GM19238 (cell line): ENCODE measurements around the gene SMARCA2.
A peak's percentile ranks its signal among the peaks of the same experiment; 100 is the strongest.

ENCODE experiments used
- DNase-seq: peaks from one replicate; pipeline ENCODE4 v3.0.0; 2011; ENCODE audit warnings: low spot score; ENCODE audit not compliant: insufficient read length

The SMARCA2 gene

DNA sequence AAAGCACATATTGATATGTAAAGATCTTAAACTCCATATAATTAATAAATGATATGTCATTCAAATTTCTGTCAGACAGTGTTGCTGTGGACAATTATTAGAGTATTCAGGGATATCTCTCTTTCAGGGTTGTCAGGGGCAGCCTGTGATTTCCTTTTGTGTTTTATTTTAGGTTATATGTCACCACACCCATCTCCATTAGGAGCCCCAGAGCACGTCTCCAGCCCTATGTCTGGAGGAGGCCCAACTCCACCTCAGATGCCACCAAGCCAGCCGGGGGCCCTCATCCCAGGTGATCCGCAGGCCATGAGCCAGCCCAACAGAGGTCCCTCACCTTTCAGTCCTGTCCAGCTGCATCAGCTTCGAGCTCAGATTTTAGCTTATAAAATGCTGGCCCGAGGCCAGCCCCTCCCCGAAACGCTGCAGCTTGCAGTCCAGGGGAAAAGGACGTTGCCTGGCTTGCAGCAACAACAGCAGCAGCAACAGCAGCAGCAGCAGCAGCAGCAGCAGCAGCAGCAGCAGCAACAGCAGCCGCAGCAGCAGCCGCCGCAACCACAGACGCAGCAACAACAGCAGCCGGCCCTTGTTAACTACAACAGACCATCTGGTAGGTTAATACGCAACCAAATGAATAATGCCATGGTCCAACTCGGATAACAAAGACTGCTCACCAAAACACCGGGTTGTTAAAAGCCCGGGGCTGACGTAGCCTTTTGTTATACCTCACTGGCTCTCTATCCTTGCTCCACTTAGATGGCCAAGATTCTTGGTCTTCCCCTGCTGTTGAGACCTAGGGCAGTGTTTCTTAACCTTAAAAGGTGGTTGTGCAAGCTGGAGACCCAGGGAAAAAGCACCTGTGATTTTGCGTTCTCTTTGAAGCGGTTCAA is 24.4 kb downstream of the SMARCA2 start:
- DNase-seq = no peak

DNA sequence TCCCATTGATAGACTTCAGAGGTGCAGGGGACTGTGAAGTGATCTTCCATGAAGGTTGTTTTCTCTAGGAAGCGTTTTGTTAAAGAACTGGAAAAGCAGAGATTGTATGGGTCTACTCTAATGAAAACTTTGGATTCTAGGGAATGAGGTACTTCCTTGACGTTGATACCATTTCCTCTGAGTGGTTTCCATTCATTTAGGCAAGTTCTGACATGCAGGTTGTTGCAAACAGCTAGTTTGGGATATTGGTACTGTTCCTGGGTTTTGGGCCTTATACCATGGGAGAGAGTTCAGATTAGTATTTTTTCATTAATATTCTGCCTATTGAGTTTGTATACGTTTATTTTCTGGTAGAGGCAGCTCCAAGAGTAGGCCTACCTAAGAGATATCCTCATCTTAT is 25.7 kb downstream of the SMARCA2 start:
- DNase-seq = no peak

DNA sequence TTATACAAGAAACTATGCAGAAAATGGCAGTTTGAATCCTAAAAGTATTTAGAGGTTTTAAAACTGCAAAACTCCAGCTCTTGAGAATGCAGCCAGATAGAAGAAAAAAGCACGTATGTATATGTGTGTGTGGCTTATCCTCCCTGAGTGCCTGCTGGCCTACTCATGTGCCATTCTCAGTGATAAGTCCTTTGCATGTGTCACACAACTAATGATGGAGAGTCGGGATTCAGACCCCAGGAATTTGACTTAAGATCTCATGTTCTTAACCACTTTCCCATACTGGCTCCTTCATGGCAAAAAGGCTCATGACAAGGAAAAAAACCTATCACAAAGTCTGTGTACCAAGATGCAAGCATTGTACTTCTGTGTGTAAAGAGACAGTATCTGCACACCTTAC is 26.6 kb downstream of the SMARCA2 start:
- DNase-seq = no peak

DNA sequence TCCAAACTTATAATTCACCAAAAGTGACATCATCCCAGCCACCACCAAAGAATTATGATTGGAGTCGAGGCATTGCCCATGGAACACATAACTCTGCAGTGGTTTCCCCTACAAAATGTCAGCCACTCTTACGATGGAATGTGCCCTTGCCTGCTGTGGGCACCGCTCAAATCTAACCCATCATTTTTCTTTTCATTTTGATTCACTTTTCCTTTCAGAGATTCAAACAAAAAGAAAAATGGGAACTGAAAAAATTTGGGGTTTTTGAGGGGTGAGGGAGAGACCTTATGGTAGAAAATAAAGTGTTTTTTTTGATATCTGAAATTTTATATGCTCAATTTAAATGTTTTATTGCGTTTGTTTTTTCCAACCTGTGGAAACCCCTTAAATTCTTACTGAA is 28.1 kb downstream of the SMARCA2 start:
- DNase-seq = no peak

DNA sequence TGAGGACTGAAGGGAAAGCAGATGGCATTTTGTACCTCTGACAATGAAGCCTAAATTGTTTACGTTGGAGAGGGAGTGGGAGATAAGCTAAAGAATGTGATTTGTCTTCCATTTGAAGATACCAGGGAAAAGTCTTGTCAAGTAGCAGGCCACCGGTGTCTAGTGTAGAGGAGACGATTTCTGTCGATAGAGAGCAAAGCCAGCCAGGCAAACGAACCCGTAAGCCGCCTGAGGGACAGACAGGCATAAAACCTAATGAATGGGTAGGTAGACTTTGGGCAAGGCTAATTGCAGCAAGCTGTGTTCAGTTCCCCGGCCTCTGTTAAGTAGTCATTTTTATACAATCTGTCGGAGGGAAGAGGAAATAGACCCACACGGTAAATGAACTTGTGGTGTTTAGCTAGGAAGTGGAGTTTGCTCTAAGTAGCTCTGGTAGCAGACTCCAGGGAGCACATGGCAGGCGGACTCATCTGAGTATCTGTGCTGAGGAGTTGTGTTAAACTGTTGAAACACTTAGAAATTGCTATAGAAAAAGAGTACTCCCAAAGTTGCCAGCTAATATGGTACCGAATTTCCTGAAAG is 28.8 kb downstream of the SMARCA2 start:
- no peak for DNase-seq

DNA sequence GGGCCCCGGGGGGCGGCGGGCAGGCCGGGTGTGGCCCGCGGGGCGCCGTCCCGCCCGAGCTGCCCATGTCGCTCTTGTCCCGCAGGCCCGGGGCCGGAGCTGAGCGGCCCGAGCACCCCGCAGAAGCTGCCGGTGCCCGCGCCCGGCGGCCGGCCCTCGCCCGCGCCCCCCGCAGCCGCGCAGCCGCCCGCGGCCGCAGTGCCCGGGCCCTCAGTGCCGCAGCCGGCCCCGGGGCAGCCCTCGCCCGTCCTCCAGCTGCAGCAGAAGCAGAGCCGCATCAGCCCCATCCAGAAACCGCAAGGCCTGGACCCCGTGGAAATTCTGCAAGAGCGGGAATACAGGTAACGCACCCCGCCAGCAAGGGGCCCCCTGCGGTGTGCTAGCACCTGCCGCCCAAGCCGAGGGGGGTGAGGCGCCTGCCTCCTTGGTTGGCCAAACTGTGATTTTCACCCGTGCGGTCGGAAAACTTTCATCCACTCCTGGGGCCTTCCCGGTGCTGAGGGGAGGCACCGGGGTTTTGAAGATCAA is 32.1 kb downstream of the SMARCA2 start:
- DNase-seq = no peak

DNA sequence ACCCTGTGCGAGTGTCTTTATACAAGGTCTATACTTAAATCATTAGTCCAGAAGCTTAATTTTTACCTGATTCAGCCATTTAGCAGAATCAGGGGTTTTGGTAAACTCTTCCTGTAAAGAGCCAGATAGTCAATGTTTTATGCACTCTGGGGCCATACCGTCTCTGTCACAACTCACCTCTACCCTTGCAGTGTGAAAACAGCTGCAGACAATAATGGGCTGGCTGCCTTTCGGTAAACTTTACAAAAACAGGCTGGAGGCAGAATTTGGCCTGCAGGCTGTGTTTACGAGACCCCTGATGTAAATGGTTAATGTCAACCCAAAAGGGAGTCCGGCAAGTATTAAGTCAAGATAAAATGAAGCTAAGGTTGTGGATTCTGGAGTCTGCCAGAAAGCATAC is 32.8 kb downstream of the SMARCA2 start:
- DNase-seq = no peak

DNA sequence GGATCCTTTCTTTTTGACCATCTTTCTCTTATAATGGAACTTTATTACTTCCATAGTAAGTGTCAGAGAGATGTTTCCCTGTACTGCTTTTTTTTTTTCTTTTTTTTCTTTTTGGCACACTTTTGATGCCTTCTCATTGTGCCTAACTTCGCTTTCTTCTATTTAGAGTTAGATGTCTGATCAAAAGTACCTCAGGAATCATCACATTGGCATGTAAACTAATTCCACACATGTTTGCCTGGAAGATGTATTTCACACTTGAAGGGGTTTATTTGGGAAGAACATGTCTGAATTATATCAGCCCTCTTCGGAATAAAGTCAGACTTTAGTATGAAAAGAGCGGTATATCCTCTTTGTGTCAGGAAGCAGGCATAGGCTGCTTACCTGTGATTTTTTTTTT is 35.1 kb downstream of the SMARCA2 start:
- no peak for DNase-seq

DNA sequence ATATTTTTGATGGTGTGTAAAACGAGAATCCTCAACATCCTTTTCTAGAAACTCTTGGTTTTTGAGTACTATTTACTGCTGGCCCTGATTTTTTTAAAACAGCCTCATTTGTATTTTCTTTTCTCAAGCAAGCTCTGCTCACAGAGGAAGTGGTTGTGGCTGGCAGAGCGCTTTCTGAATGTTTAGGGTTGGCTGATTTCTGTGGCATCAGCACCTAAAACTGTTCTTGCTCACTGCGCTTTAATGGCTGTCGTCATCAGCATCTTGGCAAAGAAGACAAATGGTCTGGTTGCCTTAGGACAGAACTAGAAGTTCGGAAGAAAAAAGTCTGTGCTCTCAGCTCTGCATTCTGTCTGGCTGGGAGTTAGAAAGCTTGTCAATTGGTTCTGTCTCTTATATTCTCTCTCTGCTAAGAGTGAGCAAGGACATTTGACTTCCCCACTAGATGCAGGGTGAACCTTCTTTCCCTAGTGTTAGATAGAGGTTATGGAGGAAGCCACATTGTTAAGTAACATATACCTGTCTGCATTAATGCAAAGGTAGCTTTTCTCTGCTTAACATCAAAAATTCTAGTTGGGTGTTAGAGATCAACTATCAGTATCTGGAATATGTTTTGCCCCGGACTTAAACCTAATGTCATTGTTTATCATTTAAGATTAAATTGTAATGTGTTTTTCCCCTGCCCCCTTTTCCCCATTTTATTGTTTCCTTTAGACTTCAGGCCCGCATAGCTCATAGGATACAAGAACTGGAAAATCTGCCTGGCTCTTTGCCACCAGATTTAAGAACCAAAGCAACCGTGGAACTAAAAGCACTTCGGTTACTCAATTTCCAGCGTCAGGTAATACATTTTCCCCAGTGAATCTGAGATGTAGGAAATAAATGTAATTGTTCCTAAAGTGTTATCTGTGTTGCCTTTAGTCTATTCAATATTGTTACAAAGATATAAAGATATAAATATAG is 39.0 kb downstream of the SMARCA2 start:
- peak; percentile 42 for DNase-seq

DNA sequence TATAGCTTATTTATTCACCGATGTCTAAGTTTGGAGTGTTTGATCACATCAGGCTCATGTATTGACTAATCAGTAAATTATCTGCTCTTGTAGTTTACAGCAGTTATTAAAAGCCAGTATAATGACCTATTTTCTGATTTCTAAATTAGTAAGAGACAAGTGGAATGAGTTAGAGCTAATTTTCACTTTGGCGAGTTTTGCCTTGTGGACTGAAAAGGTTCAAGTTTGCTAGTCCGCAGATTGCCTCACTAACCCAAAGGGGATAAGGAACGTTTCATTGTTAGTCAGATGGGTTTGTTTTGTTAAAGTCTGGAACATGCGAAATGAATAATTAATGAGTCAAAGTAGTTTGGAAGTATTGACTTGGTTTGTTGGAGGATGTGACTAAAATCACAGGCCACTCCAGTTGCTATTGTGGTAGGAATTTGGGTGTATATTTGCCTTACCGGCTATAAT is 40.1 kb downstream of the SMARCA2 start:
- DNase-seq = no peak

DNA sequence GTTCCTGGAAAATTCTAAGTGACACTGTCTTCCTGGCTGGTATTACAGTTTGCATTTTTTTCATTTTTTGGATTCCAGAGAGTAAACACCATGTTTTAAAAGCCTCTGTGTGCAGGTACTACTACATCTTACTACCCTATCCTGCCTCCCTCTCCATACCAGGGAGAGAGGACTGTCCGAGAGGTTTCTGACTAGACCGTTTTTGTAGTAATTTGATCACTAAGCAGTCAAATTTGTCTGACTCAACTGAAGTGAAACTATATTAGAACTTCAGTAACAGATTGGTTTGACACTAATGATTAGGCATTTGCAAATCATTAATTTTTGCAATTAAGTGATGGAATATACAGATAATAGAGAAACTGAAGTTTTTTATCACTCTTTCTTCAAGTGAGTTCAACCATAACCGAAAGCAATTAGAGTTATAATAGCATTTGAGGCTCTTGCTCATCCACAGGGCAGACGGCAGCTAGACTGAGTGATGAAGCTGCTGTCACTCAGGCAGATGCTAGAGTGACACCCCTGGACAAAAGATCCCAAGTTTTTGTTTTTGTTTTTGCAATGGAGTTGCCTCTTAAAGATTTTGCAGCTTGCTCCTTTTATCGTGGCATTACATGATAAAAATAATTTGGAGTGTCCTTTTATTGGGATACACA is 44.3 kb downstream of the SMARCA2 start:
- DNase-seq = no peak

DNA sequence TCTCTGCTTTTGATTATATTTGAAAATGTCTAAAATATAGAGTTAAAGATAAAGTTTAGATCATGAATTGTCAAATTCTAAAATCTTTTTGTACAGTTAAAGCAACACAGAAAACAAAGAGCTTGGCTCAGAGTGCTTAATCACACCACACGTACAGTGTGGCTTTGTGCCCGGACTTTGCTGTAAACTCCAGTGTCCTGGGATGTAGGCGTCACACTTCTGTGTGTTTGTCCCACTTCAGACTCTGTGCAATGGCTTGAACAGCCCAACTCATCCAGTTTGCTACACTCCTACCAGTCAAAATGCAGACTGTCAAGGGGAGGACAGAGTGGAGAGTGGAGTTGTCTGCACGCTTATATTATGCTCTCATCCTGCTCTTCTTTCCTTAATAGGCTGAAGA is 45.3 kb downstream of the SMARCA2 start:
- DNase-seq = no peak

DNA sequence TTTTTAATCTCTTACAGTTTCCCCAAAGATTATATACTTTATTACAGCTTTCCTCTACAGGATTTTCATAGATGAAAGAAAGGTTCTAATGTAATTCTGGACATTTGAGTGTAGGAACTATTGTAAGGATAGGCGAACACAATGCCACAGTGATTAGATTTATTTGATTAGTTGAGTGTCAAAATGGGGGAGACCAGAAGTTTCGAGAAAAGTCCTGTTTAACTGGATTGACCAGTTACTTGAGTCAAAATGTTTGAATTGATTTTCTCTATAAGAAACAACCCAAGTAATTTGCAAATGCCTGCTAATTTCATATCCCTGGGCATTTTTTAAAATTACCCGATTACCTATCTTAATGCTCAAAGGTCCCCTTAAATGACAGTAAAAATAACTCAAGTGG is 50.6 kb downstream of the SMARCA2 start:
- no peak for DNase-seq

DNA sequence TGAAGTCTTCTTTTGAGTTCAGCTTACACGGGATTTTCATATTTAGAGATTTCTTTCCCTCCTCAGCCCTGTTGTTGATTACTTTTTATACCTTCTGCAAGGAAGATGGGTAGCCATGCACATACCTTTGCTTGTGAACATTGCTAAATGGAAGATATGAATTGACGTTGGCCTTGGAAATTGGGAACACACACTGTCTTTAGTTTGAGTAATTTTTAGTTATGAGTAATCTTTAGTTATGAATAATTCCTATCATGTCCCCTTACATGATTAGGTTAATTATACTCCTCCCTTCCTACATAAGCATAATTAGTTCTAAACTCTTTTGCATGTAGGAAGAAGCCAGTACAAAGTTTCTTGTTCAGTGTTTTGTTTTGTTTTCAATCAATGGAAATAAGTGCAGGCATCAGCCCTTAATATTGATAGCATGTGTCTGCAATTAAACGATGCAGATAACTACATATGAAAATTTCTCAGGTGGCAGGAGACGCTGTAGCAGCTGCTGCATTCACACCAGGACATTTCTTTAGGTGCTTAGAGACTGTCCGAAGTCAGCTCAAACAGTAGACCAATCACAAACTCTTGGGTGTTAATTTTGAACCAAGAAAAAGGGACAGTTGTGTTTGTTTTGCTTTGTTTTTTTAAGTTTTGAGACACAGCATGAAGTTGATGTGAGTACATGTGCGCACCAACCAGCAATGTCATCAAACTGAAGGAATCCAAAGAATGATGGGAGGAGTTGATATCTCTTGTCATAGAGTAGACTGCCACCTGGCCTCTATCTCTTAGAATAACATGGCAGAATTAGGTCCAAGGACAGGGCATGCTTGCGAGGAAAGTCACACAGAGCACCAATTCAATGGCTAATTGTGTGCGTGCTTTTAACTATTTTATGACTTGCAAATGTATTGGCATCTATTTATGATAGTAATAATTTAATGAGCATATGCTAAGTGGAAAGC is 51.4 kb downstream of the SMARCA2 start:
- no peak for DNase-seq

DNA sequence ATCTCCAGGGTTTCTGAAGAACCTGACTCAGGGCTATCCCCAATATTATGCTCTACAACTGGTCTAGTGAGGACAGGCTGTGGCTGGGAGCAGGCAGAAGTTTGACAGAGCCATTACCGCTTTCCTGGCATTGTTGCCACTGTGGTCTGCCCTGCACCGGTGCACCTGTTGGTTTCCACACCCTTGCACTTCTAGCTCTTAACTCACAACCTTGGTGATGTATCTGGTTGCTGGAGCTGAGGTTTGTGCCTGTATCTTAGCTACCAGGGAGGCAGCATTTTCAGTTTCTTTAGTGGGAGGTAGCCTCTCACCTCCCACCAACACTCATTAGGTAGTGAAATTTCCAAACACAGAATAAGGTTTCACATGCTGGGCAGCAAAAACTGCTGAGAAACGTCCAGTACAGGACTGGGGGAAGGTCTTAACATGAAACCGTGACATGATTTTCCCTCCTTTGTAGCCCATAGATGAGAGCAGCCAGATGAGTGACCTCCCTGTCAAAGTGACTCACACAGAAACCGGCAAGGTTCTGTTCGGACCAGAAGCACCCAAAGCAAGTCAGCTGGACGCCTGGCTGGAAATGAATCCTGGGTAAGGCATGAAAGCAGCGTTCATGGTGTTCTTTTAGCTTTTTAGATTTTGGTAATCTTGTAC is 57.7 kb downstream of the SMARCA2 start:
- DNase-seq = no peak

DNA sequence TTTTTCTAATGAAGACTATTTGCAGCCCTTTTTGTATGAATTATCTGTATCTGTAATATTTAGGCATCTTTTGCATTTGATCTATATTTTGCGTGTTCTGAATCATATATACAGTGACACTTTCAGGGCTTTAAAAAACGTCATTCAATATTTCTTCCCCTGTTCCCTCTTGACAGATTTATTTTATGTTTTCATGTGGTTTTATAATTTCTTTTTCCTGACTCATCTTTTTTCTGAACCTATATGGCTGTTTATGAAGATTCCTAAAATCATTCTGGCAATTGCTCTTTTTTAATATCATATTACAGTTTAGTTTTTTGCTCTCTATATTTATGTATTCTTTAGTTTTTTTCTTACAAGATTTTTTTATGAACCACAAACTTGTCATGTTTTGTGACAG is 67.6 kb downstream of the SMARCA2 start:
- no peak for DNase-seq

DNA sequence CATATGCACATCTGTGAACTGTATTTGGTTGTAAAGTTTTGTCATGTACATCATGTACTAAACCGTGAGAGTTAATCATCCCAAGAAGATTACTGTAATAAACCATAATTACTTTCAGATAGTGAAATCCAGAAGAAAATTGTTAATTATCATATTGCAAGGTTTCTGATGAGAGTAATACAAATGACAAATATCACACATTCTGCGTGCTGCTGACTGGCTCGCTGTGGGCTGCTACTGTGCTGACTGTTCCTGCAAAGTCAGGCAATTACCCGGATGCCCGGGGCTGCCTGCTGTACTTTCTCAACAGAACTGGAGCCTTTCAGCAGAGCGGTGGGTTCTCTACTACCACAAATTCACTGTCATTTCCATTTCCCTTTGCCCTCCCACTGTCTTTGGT is 68.3 kb downstream of the SMARCA2 start:
- DNase-seq = no peak

DNA sequence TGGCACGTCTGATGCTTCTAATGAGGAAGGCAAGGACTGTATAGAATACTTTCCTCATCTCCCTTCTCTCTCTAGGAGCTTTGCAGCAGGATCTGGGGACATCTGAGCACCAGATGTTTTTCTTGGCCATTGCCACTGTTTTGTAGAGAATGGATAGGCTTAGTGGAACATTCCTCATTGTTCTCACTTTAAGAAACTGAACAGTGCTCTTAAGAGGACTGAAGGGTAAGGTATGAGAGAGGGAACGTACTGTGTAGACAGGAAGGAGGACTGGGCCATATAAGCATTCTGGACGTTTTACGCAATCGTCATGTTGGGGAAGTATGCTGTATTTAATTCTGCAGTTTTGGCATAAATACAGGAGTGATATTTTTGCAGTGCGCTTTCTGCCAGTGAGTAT is 70.6 kb downstream of the SMARCA2 start:
- DNase-seq = no peak

DNA sequence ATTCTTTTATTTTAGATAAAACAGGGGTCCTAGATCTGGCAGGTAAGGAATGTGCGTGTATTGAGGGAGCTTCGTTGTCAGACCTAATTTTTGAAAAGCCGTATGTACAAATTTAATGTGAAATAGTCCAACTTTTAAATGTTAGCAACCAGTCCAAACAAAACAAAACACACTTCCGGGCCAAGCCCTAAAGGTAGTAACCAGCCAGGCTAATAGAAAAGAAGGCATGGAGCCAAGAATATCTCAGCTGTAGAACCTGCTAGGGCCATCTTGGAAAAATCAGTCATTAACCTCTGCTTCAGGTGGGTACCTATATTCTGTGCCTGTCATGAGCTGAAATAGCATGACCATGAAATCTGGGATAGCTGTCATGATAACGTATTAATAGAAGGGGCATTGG is 71.0 kb downstream of the SMARCA2 start:
- no peak for DNase-seq
